Activated CD8-positive, alpha-beta T cell treated with anti-CD3 and anti-CD28 coated beads for 36 hours (primary cell): ENCODE measurements around the gene DLG2. TPM values are rescaled to one million over a fixed set of nuclear protein-coding genes. Genes with fewer than 3 reads are reported as not detected.

Experiments used
- ATAC-seq: fragments of 200-7000 bp; cut with Tn5 transposase; one replicate; pipeline ENCODE4 v1.10.0; 2021; ENCODE audit warnings: mild to moderate bottlenecking, moderate library complexity
- CTCF ChIA-PET: fragments of 350-600 bp; sonication (Branson Sonifier 250); formaldehyde crosslinking; loops from one replicate; lab custom pipeline; 2021; ENCODE audit warnings: antibody characterized with exemption; lab: Charles Lee
- POLR2A ChIA-PET: fragments of 350-600 bp; sonication (Branson Sonifier 250); formaldehyde crosslinking; loops from one replicate; lab custom pipeline; 2021; ENCODE audit warnings: antibody characterized with exemption; lab: Charles Lee
- DNase-seq: peaks from one replicate; pipeline ENCODE4 v3.0.0-alpha.2; 2020
- H3K27ac Mint-ChIP-seq: one replicate; pipeline ENCODE4 v1.8.0; 2021; ENCODE audit warnings: mild to moderate bottlenecking, mixed read lengths
- H3K27me3 Mint-ChIP-seq: one replicate; pipeline ENCODE4 v1.8.0; 2021; ENCODE audit warnings: mixed read lengths
- H3K36me3 Mint-ChIP-seq: one replicate; pipeline ENCODE4 v1.8.0; 2021; ENCODE audit warnings: low read depth, mixed read lengths
- H3K4me1 Mint-ChIP-seq: one replicate; pipeline ENCODE4 v1.8.0; 2021; ENCODE audit warnings: low read depth, mixed read lengths
- H3K4me3 Mint-ChIP-seq: one replicate; pipeline ENCODE4 v1.8.0; 2021; ENCODE audit warnings: mild to moderate bottlenecking, moderate library complexity, mixed read lengths
- H3K9me3 Mint-ChIP-seq: one replicate; pipeline ENCODE4 v1.8.0; 2021; ENCODE audit warnings: mixed read lengths
- intact Hi-C: fragments of 100-400 bp; cut with micrococcal nuclease; formaldehyde crosslinking; loops from one replicate; pipeline ENCODE4 v1.10.0; 2022
- total RNA-seq, 2 experiments: library from RNA; stranded (reverse); gene quantifications; one replicate each; pipeline ENCODE4 v1.2.3, GENCODE V29; 2021
- TF ChIP-seq, protein P1 (sequence below): fragments of 200-600 bp; IDR thresholded peaks from one replicate; pipeline ENCODE4 v1.8.0; 2022; ENCODE audit warnings: antibody characterized with exemption, mild to moderate bottlenecking

The DLG2 gene
- total RNA-seq, 2 experiments from 2014 or later: 2.2 to 2.6 TPM

DNA sequence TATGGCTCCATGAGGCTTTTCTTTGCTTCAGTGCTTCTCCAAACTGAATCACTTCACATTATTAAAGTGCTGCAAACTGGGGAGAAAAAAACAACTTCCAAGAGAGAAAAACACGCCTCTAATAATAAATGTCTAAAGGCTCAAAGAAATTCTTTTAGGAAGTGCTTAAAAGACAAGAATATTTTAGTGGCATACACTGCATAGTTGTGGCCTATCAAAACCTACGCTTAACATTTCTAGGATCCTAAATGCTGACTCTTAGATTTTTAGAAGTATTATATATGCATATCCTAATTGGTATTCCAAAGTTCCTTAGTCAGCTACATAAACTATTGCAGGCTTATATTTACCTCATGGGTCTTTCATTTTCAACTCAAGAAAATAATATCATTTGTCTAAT lies 1462.0 kb downstream of the DLG2 start:
- ATAC-seq (no peak), DNase-seq (no peak)
- Mint-ChIP-seq H3K27me3 (no peaks in the 10 kb centered on the region), H3K4me3 (no peak overlapping the region), H3K27ac (no peak overlapping the region), H3K36me3 (no peaks in the 10 kb centered on the region), H3K4me1 (no peaks in the 10 kb centered on the region), H3K9me3 (peaks cover 15% of the 10 kb centered on the region)
- CTCF ChIA-PET: no interaction called here
- POLR2A ChIA-PET: no interaction called here
- TF ChIP-seq, protein P1, sequence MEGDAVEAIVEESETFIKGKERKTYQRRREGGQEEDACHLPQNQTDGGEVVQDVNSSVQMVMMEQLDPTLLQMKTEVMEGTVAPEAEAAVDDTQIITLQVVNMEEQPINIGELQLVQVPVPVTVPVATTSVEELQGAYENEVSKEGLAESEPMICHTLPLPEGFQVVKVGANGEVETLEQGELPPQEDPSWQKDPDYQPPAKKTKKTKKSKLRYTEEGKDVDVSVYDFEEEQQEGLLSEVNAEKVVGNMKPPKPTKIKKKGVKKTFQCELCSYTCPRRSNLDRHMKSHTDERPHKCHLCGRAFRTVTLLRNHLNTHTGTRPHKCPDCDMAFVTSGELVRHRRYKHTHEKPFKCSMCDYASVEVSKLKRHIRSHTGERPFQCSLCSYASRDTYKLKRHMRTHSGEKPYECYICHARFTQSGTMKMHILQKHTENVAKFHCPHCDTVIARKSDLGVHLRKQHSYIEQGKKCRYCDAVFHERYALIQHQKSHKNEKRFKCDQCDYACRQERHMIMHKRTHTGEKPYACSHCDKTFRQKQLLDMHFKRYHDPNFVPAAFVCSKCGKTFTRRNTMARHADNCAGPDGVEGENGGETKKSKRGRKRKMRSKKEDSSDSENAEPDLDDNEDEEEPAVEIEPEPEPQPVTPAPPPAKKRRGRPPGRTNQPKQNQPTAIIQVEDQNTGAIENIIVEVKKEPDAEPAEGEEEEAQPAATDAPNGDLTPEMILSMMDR: no peak
- intact Hi-C loops: no loop called here

DNA sequence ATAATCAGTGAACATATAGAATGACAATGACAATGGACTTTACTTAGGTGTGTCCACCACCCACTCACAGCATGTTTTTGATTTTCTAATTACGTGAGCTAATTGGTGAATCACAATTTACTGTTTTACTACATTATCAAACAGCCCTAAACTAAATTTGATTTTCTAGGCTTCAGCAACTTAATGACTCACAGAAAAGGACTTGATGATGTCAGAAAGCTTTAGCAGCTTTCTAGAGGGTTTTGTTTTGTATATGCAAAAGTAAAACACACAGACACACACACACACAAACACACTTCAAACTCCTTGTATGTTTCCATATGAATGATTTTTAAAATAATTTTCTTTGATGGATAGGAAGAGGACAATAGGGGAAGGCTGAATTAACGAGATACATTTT lies 1462.4 kb downstream of the DLG2 start:
- TF ChIP-seq, protein P1: no peak
- Mint-ChIP-seq H3K4me1 (no peaks in the 10 kb centered on the region), H3K27ac (no peak overlapping the region), H3K4me3 (no peak overlapping the region), H3K36me3 (no peaks in the 10 kb centered on the region), H3K27me3 (no peaks in the 10 kb centered on the region), H3K9me3 (peaks cover 16% of the 10 kb centered on the region)
- CTCF ChIA-PET: no interaction called here
- ATAC-seq (no peak), DNase-seq (no peak)
- intact Hi-C loops: no loop called here
- POLR2A ChIA-PET: no interaction called here

DNA sequence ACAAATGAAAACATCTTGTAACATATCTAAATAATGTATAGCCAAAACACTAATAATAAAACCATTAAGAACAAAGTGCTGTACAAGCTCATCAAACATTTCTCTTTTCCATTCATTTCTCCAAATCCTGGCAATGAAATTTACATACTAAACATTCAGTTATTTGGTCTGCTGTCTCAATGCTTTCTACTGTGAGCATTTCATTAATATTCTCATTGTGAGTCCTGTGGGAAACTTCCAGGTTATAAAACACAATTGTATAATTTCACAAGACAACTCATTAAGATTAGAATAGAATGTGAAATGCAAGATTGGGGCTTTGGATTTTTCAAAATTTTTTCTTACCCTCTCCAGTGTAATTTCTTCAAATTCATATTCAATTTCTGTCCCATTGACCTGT lies 1464.0 kb downstream of the DLG2 start:
- peaks cover 17% of the 10 kb centered on the region for H3K9me3 Mint-ChIP-seq
- CTCF ChIA-PET: no interaction called here
- no peak for DNase-seq
- ATAC-seq: no peak
- no peaks in the 10 kb centered on the region for H3K4me1 Mint-ChIP-seq
- POLR2A ChIA-PET: no interaction called here
- H3K27me3 Mint-ChIP-seq: no peaks in the 10 kb centered on the region
- H3K4me3 Mint-ChIP-seq: no peak overlapping the region
- no peak overlapping the region for H3K27ac Mint-ChIP-seq
- intact Hi-C loops: no loop called here
- TF ChIP-seq, protein P1: no peak
- no peaks in the 10 kb centered on the region for H3K36me3 Mint-ChIP-seq

DNA sequence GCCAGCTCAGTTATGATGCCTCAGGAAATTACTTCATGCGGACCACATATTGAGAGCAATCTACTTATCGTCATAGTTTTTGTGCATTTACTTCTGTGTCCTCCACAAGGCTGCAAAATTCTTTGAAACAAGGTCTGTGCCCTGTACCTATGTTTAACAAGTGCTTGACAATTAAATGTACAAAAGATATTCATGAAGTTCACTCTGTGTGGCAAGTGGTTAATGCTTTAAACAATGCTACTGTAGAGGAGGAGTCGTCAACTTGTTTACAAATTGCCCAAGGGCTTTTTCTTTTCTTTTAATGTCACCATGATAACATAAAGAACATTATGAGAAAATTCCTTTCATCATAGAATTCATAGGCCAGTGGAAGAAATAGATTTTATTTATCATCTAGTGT lies 1469.5 kb downstream of the DLG2 start:
- Mint-ChIP-seq H3K27ac (no peak overlapping the region), H3K36me3 (no peaks in the 10 kb centered on the region), H3K4me1 (no peaks in the 10 kb centered on the region), H3K27me3 (no peaks in the 10 kb centered on the region), H3K9me3 (peaks cover 25% of the 10 kb centered on the region), H3K4me3 (no peak overlapping the region)
- CTCF ChIA-PET: no interaction called here
- TF ChIP-seq, protein P1: no peak
- DNase-seq (no peak), ATAC-seq (no peak)
- POLR2A ChIA-PET: no interaction called here
- intact Hi-C loops: no loop called here

DNA sequence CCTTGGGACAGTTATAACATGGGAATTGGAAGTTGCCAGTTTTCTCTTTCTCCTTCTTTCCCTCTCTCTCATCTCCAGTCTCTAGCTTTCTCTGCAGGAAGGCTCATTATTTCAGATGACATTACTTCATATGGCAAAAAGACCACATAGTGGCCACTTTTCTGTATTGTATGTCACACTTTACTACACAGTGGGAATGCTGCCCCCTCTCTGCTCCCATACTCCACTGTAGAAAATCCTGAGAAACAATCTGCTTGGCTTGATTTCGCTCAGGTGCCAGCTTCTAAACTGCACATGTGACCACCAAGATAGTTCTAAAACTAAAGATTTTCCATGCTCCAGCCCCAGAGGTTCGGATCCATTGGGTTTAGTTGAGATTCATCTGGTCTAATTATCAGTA lies 1480.3 kb downstream of the DLG2 start:
- no peaks in the 10 kb centered on the region for H3K36me3 Mint-ChIP-seq
- H3K27ac Mint-ChIP-seq: no peak overlapping the region
- H3K27me3 Mint-ChIP-seq: no peaks in the 10 kb centered on the region
- intact Hi-C loops: no loop called here
- ChIA-PET CTCF (no interaction called here), POLR2A (no interaction called here)
- DNase-seq (no peak), ATAC-seq (no peak)
- no peaks in the 10 kb centered on the region for H3K4me1 Mint-ChIP-seq
- H3K4me3 Mint-ChIP-seq: no peak overlapping the region
- H3K9me3 Mint-ChIP-seq: peaks cover 10% of the 10 kb centered on the region
- TF ChIP-seq, protein P1: no peak
